ENCODE measurements around the gene DENND4A. TPM values are rescaled to one million over a fixed set of nuclear protein-coding genes. Genes with fewer than 3 reads are reported as not detected.

The DENND4A gene
- total and polyA plus RNA-seq, 9 of the 15 experiments (the other 6 are each of a cell fraction or from before 2014, with no cell fraction given) = 6.8 to 32.3 (median 19.9) TPM

- TF ChIP-seq, protein P1, sequence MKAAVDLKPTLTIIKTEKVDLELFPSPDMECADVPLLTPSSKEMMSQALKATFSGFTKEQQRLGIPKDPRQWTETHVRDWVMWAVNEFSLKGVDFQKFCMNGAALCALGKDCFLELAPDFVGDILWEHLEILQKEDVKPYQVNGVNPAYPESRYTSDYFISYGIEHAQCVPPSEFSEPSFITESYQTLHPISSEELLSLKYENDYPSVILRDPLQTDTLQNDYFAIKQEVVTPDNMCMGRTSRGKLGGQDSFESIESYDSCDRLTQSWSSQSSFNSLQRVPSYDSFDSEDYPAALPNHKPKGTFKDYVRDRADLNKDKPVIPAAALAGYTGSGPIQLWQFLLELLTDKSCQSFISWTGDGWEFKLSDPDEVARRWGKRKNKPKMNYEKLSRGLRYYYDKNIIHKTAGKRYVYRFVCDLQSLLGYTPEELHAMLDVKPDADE (conservative IDR thresholded peaks at IDR 0.05; ENCODE audit: control insufficient read depth, low read depth, low read length) = no peak
- no peak for TF ChIP-seq TBP (optimal IDR thresholded peaks at IDR 0.05; ENCODE audit: low read depth, low read length)
- TF ChIP-seq ZFP91 (CRISPR knock-in tag; IDR thresholded peaks at IDR 0.05) = no peak
- TF ChIP-seq NFE2 (IDR thresholded peaks at IDR 0.05; ENCODE audit: low read depth) = peak; percentile 72
- TF ChIP-seq CSDE1 (IDR thresholded peaks at IDR 0.05) = no peak
- no peak for TF ChIP-seq MYC (IDR thresholded peaks at IDR 0.05; ENCODE audit: low read depth, low read length)
- TF ChIP-seq MYC (CRISPR knock-in tag; IDR thresholded peaks at IDR 0.05; ENCODE audit: borderline replicate concordance, low read depth) = peak; percentile 63; the same call in 1 of the 2 replicates
- TF ChIP-seq SRSF3 (IDR thresholded peaks at IDR 0.05; ENCODE audit: insufficient read depth, low read length) = no peak
- TF ChIP-seq CBX8 (IDR thresholded peaks at IDR 0.05; ENCODE audit: borderline replicate concordance, extremely low read depth, low read depth, low read length, poor library complexity, severe bottlenecking) = no peak
- TF ChIP-seq, protein P2, sequence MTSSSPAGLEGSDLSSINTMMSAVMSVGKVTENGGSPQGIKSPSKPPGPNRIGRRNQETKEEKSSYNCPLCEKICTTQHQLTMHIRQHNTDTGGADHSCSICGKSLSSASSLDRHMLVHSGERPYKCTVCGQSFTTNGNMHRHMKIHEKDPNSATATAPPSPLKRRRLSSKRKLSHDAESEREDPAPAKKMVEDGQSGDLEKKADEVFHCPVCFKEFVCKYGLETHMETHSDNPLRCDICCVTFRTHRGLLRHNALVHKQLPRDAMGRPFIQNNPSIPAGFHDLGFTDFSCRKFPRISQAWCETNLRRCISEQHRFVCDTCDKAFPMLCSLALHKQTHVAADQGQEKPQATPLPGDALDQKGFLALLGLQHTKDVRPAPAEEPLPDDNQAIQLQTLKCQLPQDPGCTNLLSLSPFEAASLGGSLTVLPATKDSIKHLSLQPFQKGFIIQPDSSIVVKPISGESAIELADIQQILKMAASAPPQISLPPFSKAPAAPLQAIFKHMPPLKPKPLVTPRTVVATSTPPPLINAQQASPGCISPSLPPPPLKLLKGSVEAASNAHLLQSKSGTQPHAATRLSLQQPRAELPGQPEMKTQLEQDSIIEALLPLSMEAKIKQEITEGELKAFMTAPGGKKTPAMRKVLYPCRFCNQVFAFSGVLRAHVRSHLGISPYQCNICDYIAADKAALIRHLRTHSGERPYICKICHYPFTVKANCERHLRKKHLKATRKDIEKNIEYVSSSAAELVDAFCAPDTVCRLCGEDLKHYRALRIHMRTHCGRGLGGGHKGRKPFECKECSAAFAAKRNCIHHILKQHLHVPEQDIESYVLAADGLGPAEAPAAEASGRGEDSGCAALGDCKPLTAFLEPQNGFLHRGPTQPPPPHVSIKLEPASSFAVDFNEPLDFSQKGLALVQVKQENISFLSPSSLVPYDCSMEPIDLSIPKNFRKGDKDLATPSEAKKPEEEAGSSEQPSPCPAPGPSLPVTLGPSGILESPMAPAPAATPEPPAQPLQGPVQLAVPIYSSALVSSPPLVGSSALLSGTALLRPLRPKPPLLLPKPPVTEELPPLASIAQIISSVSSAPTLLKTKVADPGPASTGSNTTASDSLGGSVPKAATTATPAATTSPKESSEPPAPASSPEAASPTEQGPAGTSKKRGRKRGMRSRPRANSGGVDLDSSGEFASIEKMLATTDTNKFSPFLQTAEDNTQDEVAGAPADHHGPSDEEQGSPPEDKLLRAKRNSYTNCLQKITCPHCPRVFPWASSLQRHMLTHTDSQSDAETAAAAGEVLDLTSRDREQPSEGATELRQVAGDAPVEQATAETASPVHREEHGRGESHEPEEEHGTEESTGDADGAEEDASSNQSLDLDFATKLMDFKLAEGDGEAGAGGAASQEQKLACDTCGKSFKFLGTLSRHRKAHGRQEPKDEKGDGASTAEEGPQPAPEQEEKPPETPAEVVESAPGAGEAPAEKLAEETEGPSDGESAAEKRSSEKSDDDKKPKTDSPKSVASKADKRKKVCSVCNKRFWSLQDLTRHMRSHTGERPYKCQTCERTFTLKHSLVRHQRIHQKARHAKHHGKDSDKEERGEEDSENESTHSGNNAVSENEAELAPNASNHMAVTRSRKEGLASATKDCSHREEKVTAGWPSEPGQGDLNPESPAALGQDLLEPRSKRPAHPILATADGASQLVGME (CRISPR knock-in tag; IDR thresholded peaks at IDR 0.05) = no peak
- TF ChIP-seq MAFK (IDR thresholded peaks at IDR 0.05; ENCODE audit: low read length) = peak; percentile 40; the same call in 1 of the 2 replicates
- peak; percentile 64 for TF ChIP-seq EP400 (IDR thresholded peaks at IDR 0.05)
- TF ChIP-seq, protein P3, sequence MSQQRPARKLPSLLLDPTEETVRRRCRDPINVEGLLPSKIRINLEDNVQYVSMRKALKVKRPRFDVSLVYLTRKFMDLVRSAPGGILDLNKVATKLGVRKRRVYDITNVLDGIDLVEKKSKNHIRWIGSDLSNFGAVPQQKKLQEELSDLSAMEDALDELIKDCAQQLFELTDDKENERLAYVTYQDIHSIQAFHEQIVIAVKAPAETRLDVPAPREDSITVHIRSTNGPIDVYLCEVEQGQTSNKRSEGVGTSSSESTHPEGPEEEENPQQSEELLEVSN (IDR thresholded peaks at IDR 0.05; ENCODE audit: borderline replicate concordance in 1 of 2, extremely low read depth in 1 of 2, insufficient read depth in 1 of 2, insufficient read length in 1 of 2, low read depth in 1 of 2, low read length in 1 of 2, poor library complexity in 1 of 2, severe bottlenecking in 1 of 2) = no peak
These were observed 45.5 kb upstream of the DENND4A start (continued) for GRCh38 chr15:65837301-65838294.
